NCI-H128 (cell line): Measurements from ENCODE around the gene KIAA1958.
"Not testable (repeated sequence)": the region's sequence is repeated elsewhere in the genome, so short reads cannot be mapped to it uniquely, and the experiment has no call there.

Source experiments
- DNase-seq: peaks from one replicate; lab custom pipeline; 2025; ENCODE audit not compliant: unreplicated experiment; lab: John Stamatoyannopoulos, UW

The KIAA1958 gene

DNA sequence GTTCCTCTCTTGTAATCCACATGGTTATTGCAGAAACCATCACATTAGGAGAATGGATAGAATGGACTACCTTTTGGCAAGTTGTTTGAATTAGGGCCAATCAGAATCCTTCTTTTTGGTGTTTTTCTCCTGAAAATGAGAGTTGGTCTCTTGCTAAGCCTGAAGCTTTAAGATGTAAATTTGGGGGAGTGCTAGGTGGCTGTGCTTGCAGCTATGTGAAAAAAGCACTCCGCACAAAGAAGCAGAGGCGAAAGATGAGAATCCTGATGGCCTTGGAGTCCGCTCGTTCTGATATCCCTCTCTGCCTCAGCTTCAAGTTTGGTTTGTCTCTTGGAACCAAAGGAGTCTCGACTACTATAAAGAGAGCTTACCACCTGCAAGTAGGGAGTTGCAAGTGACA, 167.7 kb downstream of the KIAA1958 start:
- no peak for DNase-seq

- no peak for DNase-seq
Observed at GRCh38 chr9:112655668-112656067, 169.0 kb downstream of the KIAA1958 start.

DNA sequence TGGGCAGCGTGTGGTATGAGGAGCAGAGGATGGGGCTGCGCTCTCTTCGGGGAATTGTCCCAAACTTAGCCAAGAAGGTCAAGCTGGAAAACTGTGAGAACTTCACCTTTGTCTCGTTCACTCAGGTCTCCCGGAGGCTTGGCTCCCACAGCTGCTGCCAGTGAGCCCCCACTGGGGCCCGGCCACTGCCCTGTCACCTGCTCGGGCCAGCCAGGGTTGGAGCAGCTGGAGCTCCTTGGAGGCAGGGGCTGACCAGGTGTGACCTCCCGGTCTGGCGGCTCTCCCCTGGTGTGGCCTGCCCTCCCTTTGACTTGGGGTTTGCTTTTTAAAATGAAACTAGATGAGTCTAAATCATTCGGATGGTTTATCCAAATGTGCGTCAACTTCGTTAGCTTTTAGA, 173.3 kb downstream of the KIAA1958 start:
- no peak for DNase-seq

GRCh38 chr9:112663681-112664080, 177.1 kb downstream of the KIAA1958 start:
- DNase-seq: no peak

DNA sequence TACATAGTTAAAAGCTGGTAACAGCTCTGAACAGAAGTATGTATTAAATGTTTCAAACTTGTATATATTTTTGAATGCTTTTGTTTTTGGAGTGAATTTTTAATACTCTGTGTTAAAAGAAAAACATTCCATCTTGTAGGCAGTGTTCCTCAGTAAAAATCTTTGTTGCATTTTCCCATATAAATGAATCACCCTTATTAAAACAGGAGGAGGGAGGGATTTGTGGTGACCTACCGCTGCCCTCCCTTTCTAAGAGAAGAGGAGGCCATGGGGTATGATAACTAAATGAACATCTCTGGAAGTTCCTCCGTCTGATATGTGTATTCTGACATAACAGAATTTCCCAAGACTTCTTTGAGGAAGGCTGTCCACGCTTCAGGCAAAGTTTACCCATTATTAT, 177.9 kb downstream of the KIAA1958 start:
- no peak for DNase-seq

DNA sequence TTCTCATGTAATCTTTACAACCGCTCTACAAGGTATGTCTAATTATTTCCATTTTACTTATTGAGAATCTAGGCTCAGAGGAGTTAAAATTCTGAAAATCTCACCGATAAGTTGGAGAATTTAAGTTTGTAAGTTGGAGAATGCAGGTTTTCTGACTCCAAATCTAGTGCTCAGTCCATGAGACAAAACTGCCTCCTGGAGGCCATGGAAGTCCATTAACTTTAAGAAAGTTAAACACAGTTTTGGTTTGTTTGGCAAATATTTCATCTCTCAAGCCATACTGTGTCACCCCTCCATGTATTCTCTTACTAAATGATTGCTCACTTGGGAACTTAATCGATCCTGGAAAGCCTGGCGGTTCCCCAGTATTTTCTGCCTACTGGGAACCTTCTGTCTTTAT, 178.7 kb downstream of the KIAA1958 start:
- no peak for DNase-seq

- no peak for DNase-seq
Observed at GRCh38 chr9:112669326-112669725, 182.7 kb downstream of the KIAA1958 start.

GRCh38 chr9:112670991-112671625, 184.5 kb downstream of the KIAA1958 start:
- no peak for DNase-seq

DNA sequence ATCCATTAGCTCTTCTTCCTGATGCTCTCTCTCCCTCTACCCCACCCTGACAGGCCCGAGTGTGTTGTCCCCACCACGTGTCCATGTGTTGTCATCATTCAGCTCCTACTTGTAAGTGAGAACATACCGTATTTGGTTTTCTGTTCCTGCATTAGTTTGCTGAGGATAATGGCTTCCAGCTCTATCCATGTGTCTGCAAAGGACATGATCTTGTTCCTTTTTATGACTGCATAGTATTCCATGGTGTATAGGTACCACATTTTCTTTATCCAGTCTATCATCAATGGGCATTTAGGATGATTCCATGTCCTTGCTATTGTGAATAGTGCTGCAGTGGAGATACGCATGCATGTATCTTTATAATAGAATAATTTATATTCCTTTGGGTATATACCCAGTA, 186.6 kb downstream of the KIAA1958 start:
- DNase-seq: not testable (repeated sequence)

GRCh38 chr9:112677040-112677439, 190.4 kb downstream of the KIAA1958 start:
- no peak for DNase-seq

DNA sequence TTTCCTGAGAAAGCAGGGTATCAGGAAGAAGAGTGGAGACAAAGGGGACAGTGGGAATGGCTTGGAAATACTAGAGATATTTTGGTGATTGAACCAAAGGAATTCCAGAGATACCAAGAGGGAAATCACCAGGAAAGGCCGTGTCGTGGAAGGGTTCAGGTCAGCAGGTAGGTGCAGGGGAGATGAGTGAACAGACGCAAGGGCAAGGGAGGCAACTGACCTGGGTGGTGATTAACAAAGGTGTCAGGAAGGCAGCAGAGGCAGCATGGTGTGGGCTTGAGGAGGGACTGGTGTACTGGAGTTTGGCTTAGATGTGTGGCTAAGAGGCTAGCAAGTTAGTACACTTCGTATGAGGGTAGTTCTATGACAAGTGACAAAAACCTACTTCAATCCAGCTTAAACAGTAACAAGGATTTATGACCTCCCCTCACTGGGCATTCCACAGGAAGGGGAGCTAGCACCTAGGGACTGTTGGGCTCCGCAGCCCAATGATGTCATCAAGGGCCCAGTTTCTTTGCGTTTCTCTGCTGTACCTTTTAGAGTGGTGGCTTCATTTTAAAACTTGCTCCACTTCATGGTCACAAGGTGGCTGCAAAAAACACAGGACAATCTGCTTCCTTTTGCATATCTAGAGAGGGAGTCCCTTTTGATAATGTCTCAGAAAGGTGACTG, 194.2 kb downstream of the KIAA1958 start:
- no peak for DNase-seq

DNA sequence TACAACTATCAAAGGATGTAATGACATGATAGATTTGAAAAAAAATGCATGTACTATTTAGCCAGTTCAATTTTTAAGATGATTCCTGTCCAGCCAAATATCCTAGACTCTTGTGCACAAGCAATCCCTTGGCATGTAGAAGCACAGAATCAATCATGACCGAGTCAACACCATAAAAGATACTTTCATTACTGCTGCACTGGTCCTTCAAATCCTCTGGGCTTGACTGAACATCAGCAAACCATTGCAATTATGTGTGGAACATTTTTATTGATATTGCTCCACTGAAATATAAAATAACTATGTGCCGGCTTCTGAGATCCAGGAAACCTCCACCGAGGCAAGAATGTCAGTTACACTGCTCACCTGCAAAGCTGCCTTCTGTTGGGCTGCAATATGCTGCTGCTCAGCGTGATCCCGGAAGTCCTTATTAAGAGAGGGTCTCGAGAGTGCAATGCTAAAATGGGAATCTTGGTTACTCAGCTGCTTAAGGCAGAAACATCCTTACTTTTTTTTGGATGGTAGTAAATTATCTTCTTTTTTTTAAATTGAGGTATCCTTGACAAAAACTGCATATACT, 202.6 kb downstream of the KIAA1958 start:
- DNase-seq: no peak

DNA sequence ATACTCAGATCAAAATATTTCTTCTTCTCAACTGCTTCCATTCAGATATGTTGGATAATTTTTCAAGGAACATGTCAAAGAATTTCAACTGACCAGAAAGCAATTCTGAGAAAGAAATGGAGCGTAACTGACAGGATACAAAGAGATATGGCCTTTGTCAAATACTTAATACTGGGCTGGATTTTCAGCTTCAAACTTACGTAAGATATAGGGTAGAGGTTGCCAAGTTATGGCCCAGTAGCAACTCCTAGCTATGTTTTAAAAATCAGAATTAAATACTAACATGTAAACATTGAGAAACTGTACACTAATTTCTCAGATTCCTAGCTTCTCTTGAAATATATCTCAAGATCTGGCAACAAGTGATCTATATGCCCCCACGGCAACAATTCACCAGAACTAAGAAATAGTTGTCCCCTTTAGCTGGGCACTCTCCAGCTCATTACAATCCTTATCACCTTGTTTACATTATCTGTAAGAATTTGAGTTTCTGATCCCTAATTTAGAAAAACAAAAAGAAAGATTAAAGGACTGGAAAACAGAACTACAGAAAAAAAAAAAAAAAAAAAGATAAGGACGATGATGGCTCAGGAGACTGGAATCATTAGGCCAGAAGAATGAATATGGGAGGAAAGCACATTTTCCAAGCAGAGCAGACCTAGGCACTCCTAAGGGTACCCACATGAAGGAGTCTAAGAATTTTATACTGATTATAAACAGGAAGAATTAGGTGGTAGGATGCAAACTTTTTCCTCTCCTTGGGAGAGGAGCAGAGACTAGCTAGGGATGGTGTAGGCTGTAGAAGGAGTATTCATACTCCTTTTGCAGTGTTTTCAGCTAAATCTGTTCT, 208.3 kb downstream of the KIAA1958 start:
- no peak for DNase-seq

DNA sequence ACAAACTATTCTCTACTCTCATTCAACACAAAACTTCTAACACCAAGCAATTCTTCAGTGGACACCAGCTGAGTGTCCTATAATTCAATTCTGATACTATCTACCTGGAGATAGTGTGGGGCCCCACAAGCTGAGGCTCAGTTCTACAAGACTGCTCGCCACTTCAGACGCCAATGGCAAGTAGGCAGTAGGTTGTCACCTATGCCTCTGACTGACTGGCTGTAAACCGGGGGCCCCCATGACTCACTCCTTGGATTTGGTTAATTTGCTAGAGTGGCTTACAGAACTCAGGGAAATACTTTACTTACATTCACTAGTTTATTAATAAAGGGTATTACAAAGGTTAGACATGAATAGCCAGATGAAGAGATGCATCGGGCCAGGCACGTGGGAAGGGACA, 209.8 kb downstream of the KIAA1958 start:
- DNase-seq: no peak

GRCh38 chr9:112699230-112699629, 212.6 kb downstream of the KIAA1958 start:
- DNase-seq: no peak

DNA sequence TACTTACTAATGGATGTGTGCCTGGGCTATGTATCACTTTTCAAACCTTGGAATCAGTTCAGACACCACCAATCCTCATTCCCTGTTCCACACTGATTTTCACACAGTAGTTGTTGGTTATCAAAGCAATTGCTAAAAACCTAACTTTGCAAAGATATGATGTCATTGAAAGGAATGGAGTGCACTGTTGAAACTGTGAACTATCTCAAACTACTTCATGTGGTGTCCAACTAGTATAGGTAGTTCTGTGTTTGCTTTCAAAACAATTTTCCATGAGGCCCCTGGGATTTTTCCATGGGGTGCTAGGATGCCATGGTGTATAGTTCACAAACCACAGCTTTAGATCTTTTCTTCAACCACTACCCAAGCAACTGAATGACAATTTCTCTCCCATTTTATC, 213.5 kb downstream of the KIAA1958 start:
- no peak for DNase-seq

- DNase-seq: no peak
Observed at GRCh38 chr9:112703304-112703703, 216.7 kb downstream of the KIAA1958 start.

GRCh38 chr9:112705768-112706427, 219.3 kb downstream of the KIAA1958 start:
- no peak for DNase-seq

- no peak for DNase-seq
Observed at GRCh38 chr9:112711050-112711689, 224.5 kb downstream of the KIAA1958 start.

DNA sequence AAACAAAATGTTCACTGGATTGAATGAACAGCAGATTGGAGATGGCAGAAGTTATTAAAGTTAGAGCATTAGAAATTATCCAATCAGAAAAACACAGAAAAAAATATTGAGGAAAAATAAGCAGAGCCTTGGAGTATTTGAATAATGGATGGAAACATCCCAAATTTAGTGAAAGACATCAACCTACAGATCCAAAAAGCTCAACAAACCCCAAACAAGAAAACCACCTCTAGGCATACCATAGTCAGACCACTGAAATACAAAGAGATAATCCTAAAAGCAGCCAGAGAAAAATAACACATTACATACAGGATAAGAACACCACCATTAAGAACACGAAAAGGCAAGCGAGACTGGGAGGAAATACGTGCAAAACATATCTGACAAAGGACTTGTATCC, 226.1 kb downstream of the KIAA1958 start:
- DNase-seq: no peak
